EH (cell line): ENCODE data around the gene PLEKHM2.

Experiments
- DNase-seq: peaks from one replicate; pipeline ENCODE4 v3.0.0-alpha.2; 2015; ENCODE audit warnings: low read depth

Gene PLEKHM2

GRCh38 chr1:15760520-15761211 lies 76.5 kb downstream of the PLEKHM2 start:
- peak; percentile 94 for DNase-seq

GRCh38 chr1:15761366-15762128 lies 77.4 kb downstream of the PLEKHM2 start:
- no peak for DNase-seq

GRCh38 chr1:15762546-15762945 lies 78.4 kb downstream of the PLEKHM2 start:
- peak; percentile 27 for DNase-seq

GRCh38 chr1:15764269-15764764 lies 80.2 kb downstream of the PLEKHM2 start:
- no peak for DNase-seq

- DNase-seq, result no peak
Observed at GRCh38 chr1:15764890-15765289, 80.8 kb downstream of the PLEKHM2 start.

- no peak for DNase-seq
Observed at GRCh38 chr1:15765495-15766194, 81.5 kb downstream of the PLEKHM2 start.

GRCh38 chr1:15767941-15768340 lies 83.8 kb downstream of the PLEKHM2 start:
- no peak for DNase-seq

- DNase-seq, result no peak
Observed at GRCh38 chr1:15768388-15768787, 84.3 kb downstream of the PLEKHM2 start.

GRCh38 chr1:15770313-15770962 lies 86.3 kb downstream of the PLEKHM2 start:
- DNase-seq, result no peak

- no peak for DNase-seq
Observed at GRCh38 chr1:15771836-15772515, 87.9 kb downstream of the PLEKHM2 start.

GRCh38 chr1:15775706-15776105 lies 91.6 kb downstream of the PLEKHM2 start:
- DNase-seq, result no peak

GRCh38 chr1:15777909-15778707 lies 94.0 kb downstream of the PLEKHM2 start:
- no peak for DNase-seq
